Parathyroid adenoma (tissue), 2 donors: ENCODE results near the gene FAM222A.

Experiments used
- H2AFZ ChIP-seq: fragments of 300-600 bp; sonication (generic); one replicate; pipeline ENCODE4 v1.7.0; 2017; ENCODE audit warnings: antibody characterized with exemption, mild to moderate bottlenecking
- H3K27ac ChIP-seq: fragments of 300-600 bp; sonication (generic); one replicate; pipeline ENCODE4 v1.7.0; 2017
- H3K27me3 ChIP-seq: fragments of 300-600 bp; sonication (generic); one replicate; pipeline ENCODE4 v1.7.0; 2017; ENCODE audit warnings: low read length; ENCODE audit not compliant: control insufficient read depth, insufficient read depth
- H3K36me3 ChIP-seq: fragments of 300-600 bp; sonication (generic); one replicate; pipeline ENCODE4 v1.7.0; 2017; ENCODE audit warnings: low read length; ENCODE audit not compliant: control insufficient read depth, insufficient read depth
- H3K4me1 ChIP-seq: fragments of 300-600 bp; sonication (generic); one replicate; pipeline ENCODE4 v1.7.0; 2017; ENCODE audit warnings: control low read depth
- H3K4me2 ChIP-seq: fragments of 300-600 bp; sonication (generic); one replicate; pipeline ENCODE4 v1.7.0; 2017; ENCODE audit warnings: low read length
- H3K4me3 ChIP-seq: fragments of 300-600 bp; sonication (generic); one replicate; pipeline ENCODE4 v1.7.0; 2017; ENCODE audit warnings: low read depth, low read length
- H3K79me2 ChIP-seq: fragments of 300-600 bp; sonication (generic); one replicate; pipeline ENCODE4 v1.7.0; 2017; ENCODE audit warnings: control low read depth
- H3K9ac ChIP-seq: fragments of 300-600 bp; sonication (generic); one replicate; pipeline ENCODE4 v1.7.0; 2017; ENCODE audit warnings: mild to moderate bottlenecking
- H3K9me3 ChIP-seq: fragments of 300-600 bp; sonication (generic); one replicate; pipeline ENCODE4 v1.7.0; 2017; ENCODE audit warnings: low read length; ENCODE audit not compliant: control insufficient read depth
- TF ChIP-seq, protein P1 (sequence below): fragments of 300-600 bp; sonication (generic); IDR thresholded peaks from one replicate; pipeline ENCODE4 v1.7.0; 2017; ENCODE audit warnings: antibody characterized with exemption, mild to moderate bottlenecking
- donor health status: primary hyperparathyroidism.

FAM222A gene

DNA sequence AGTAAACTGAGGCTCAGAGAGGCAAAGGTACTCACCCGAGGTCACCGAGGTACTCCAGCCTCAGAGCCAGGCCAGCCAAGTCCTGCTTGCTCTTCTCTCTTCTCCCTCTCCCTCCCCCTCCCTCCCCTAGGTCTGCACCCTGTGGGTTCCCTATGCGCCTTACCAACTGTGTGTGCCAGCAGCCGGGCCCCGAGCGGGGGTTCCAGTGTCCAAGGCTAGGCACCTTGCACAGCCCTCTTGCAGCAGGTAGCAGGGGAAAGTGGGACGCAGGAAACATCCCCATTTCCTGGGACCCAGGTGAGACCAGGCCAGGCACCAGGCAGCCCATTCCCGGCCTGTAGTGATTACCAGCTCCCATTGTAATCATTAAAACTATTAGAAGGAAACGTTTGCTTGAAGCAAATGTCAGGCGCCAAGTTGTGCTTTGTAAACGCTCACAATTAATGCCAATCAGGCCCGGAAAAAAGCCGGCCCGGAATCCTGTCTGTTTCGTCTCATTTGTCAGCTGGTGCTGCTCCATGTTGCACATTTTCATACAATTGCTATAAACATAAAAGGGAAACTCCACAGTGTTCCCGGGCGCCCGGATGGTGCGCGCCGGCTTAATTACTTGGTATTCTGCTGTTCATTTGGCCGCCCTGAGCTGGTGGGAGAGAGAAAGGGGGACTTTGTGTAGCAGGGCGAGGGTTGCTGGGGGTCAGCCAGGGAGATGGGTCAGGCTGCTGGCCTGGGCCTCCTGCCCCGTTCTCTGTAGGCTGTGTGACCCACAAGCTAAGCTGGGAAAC is 11.9 kb downstream of the FAM222A start:
- no peaks in the 10 kb centered on the region for H3K9me3 ChIP-seq
- H3K4me1 ChIP-seq: no peaks in the 10 kb centered on the region
- H3K4me2 ChIP-seq: no peak overlapping the region
- no peaks in the 10 kb centered on the region for H3K36me3 ChIP-seq
- no peak overlapping the region for H3K27ac ChIP-seq
- no peak overlapping the region for H3K9ac ChIP-seq
- TF ChIP-seq, protein P1, sequence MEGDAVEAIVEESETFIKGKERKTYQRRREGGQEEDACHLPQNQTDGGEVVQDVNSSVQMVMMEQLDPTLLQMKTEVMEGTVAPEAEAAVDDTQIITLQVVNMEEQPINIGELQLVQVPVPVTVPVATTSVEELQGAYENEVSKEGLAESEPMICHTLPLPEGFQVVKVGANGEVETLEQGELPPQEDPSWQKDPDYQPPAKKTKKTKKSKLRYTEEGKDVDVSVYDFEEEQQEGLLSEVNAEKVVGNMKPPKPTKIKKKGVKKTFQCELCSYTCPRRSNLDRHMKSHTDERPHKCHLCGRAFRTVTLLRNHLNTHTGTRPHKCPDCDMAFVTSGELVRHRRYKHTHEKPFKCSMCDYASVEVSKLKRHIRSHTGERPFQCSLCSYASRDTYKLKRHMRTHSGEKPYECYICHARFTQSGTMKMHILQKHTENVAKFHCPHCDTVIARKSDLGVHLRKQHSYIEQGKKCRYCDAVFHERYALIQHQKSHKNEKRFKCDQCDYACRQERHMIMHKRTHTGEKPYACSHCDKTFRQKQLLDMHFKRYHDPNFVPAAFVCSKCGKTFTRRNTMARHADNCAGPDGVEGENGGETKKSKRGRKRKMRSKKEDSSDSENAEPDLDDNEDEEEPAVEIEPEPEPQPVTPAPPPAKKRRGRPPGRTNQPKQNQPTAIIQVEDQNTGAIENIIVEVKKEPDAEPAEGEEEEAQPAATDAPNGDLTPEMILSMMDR: no peak
- no peaks in the 10 kb centered on the region for H3K79me2 ChIP-seq
- no peak overlapping the region for H2AFZ ChIP-seq
- H3K4me3 ChIP-seq: no peak overlapping the region
- H3K27me3 ChIP-seq: no peaks in the 10 kb centered on the region

DNA sequence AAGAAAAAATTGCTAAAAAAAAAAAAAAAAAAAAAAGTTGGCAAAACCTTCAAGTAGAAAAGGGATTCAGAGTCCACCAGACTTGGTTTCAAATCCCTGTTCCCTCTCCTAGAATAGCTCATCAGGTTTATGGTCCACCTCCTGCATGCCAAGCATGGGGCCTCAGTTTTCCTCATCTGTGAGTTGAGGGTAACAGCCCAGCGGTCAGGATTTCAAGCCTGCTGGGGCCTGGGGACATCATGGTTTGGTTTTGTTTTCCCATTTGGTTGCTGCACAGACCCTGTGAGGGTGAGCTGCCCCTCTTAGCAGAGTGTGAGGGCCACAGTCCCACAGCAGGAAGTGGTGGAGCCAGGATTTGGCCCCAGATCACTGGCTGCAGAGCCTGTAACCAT is 12.5 kb downstream of the FAM222A start:
- H3K4me2 ChIP-seq: no peak overlapping the region
- H2AFZ ChIP-seq: no peak overlapping the region
- TF ChIP-seq, protein P1: no peak
- H3K79me2 ChIP-seq: no peaks in the 10 kb centered on the region
- H3K36me3 ChIP-seq: no peaks in the 10 kb centered on the region
- no peaks in the 10 kb centered on the region for H3K4me1 ChIP-seq
- H3K9ac ChIP-seq: no peak overlapping the region
- no peak overlapping the region for H3K4me3 ChIP-seq
- H3K9me3 ChIP-seq: no peaks in the 10 kb centered on the region
- H3K27me3 ChIP-seq: no peaks in the 10 kb centered on the region
- H3K27ac ChIP-seq: no peak overlapping the region

DNA sequence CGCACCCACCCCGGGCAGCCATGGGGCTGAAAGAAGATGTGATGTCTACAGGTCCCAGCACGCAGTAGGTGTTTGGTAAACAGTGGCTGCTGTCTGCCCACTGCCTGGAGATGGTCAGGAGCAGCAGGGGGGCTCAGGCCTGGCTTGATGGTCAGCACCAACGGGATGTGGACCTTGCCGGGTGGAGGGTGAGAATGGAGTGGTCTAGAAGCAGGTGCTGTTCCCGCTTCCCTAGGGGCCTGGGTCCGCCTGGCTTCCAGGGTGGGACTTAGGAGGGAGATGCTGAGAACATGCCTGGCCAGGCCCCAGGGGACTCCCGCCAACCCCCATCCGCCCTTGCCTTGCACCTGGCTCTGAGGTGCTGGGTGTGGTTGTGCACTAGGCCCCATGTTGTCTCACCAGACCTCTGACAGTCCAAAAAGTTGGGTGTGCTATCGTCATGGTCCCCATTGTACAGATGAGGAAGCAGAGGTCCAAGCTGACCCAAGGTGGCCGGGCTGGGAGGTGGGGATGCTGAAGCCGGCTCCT is 12.9 kb downstream of the FAM222A start:
- H3K36me3 ChIP-seq: no peaks in the 10 kb centered on the region
- H3K27ac ChIP-seq: no peak overlapping the region
- H2AFZ ChIP-seq: no peak overlapping the region
- no peaks in the 10 kb centered on the region for H3K9me3 ChIP-seq
- H3K79me2 ChIP-seq: no peaks in the 10 kb centered on the region
- H3K9ac ChIP-seq: no peak overlapping the region
- no peaks in the 10 kb centered on the region for H3K4me1 ChIP-seq
- H3K4me2 ChIP-seq: no peak overlapping the region
- no peak overlapping the region for H3K4me3 ChIP-seq
- TF ChIP-seq, protein P1: no peak
- no peaks in the 10 kb centered on the region for H3K27me3 ChIP-seq

DNA sequence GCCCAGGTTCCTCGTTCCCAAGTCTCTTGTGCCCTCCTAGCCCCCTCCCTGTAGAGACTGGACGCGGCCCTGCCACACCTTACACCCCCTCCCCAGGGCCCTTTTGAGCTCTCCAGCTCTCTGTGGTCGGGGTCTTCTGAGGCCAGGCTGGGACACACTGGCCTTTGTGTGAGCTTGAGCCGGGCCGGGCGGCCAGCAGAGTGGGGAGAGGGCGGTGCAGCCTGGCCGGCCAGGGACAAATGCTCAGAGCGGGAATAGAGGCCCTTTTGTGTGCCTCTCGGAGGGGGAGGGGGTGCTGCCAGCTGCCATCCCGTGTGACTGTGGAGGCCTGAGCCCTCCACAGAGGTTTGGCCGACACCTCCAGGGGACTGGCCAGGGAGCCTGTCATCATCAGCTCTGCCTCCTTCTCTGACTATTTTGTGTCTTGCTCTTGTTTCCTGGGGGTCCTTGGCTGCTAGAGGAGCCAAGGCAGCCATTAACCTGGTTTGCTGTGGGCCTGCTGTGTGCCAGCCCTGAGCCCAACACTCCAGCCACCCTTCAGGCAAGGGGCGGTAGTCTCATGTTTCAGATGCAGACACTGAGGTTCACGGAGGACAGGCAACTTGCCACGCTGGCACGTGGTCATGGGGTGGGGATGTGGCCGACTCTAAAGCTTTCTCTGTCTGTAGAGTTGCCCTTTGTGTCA is 13.6 kb downstream of the FAM222A start:
- H3K4me1 ChIP-seq: no peaks in the 10 kb centered on the region

More for the DNA sequence above, 13.6 kb downstream of the FAM222A start:
- no peak overlapping the region for H3K27ac ChIP-seq
- no peak overlapping the region for H2AFZ ChIP-seq
- no peak overlapping the region for H3K4me2 ChIP-seq
- no peaks in the 10 kb centered on the region for H3K27me3 ChIP-seq
- H3K9me3 ChIP-seq: no peaks in the 10 kb centered on the region
- TF ChIP-seq, protein P1: no peak
- no peaks in the 10 kb centered on the region for H3K36me3 ChIP-seq
- no peak overlapping the region for H3K4me3 ChIP-seq
- H3K9ac ChIP-seq: no peak overlapping the region
- no peaks in the 10 kb centered on the region for H3K79me2 ChIP-seq
